Right ventricle myocardium superior (tissue), 1 donor: ENCODE measurements around the gene TTLL8. TPM values are rescaled to one million over a fixed set of nuclear protein-coding genes. Genes with fewer than 3 reads are reported as not detected.
A peak's percentile ranks its signal among the peaks of the same experiment; 100 is the strongest.

Source experiments
- ATAC-seq: fragments of 200-7000 bp; cut with Tn5 transposase; one replicate; pipeline ENCODE4 v1.9.1; 2020; ENCODE audit warnings: mild to moderate bottlenecking; ENCODE audit not compliant: poor library complexity
- DNase-seq: peaks from one replicate; pipeline ENCODE4 v3.0.0-alpha.2; 2020
- intact Hi-C: fragments of 100-400 bp; cut with DNase I; formaldehyde crosslinking; loops from one replicate; pipeline ENCODE4 v1.11.2; 2022
- total RNA-seq: library from RNA; stranded (reverse); fragmentation: NEBNext Ultra II Directional; extraction: Animal tissue kit (Norgen Biotek cat#: 25700); gene quantifications from one replicate; pipeline ENCODE4 v1.2.1, GENCODE V29; 2021
- donor health status: DM: no; HTN: yes; CAD: no; lungs with severe emphysema.

TTLL8 gene
- total RNA-seq, 1 donor from 2014 or later: not detected

DNA sequence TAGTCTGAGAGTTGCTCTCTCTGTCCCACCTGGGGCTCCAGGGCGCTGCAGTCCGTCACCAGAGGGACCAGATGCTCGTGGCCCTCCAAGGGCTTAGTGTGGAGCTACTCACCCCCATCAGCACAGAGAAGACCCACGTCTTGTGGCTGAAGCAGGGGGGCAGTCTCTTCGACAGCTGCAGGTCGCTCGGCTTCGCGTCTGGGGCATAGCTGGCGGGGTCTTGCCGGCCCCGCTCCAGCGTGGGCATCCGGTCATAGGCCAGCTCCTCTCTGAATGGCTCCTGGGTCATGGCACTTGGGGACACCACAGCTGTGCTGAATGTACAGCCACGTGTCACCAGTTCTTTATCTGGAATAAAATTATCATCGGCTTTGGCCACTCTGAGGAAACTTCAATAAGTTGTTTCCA lies 26.5 kb upstream of the TTLL8 start:
- DNase-seq (peak; percentile 32), ATAC-seq (no peak)
- intact Hi-C loops: no loop called here

DNA sequence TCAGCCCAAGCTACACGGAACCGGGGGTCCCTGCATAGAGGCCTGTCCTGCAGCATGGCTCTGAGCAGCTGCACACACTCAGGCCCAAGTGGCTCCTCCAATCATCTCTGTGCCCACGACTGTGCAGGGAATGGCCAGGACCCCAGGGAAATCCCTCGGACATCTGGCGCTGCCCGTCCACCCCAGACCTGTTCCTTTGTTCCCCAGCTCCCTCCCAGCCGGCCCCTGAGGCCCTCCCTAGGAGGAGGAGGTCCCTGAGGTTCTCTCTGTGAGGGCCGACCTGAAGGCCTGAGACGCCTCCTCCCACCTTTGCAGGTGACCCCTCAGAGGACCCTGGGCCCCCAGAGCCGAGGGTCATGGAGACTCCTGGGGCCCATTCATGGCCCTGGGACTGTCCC lies 26.0 kb upstream of the TTLL8 start:
- intact Hi-C loops: no loop called here
- DNase-seq (no peak), ATAC-seq (no peak)

DNA sequence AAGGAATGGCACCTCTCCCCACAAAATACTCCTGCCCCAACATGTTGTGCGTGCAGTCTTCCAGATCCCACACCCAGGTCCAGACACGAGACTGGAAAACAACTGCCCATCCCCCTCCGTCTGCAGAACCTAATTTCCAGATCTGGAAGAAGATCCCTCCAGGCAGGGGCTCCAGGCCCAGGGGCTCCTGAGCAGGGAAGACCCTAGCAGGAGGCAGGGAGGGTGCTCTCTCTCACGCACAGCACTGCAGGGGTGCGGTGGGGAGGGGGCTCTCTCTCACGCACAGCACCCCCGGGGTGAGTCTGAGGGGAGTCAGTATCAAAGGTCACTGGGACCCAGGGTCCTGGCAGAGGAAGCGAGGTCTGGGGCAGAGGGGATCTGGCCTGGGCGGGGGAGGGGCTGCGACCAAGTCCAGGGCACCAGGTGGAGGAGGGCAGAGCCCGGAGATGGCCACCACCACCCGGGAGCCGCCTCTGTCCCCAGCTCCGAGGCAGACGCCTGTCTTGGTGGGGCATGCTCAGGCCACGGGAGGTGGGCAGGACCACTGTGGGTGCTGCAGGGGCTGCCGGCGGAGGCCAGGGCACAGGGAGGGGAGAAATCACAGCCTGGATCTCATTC lies 25.5 kb upstream of the TTLL8 start:
- DNase-seq: peak; percentile 6
- intact Hi-C loops: no loop called here

DNA sequence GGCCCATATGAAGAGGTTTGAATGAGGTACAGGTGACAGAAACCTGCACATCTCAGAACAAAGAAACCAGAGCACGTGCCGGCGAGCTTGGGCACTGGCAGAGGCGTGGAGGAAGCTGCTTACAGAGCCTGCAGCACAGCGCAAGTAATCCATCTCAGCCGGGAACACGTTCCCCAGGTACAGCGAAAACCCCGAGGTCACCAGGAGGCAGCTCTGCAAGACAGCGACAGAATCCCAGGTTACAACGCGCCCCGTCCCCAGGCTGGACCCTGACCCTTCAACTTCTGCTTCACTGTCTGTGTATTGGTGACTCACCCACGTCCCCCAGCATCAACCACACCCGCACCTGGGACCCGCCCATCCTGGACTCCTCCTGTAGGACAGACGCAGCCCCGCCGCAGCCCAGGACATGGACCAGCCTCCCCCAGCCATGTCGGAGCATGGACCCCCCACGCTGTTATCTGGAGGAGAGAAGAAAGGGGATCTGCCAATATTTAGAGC lies 24.9 kb upstream of the TTLL8 start:
- ATAC-seq (no peak), DNase-seq (no peak)
- intact Hi-C loops: no loop called here

More for the DNA sequence above, 25.5 kb upstream of the TTLL8 start:
- ATAC-seq: no peak

DNA sequence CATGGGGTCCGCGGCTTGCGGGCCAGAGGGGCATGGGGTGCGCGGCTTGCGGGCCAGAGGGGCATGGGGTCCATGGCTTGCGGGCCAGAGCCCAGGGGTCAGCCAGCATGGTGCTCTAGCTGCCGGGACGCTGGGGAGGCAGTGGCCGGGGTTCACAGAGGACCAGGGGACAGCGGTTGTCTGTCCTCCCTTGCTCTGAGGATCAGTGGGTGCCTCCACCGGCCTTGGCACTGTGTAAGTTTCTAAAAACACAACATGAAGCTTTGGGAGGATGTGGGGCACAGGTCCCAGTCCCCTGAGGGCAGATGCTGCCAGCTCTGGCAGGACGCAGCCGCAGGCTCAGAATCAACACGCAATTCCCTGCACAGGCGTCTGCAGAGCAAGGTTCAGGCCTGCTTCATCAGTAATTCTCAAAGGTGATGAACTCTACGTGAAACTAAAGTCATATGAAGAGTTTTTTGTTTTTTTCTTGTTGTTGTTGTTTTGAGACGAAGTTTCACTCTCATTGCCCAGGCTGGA lies 24.2 kb upstream of the TTLL8 start:
- ATAC-seq: no peak
- intact Hi-C loops: no loop called here
- DNase-seq: no peak

DNA sequence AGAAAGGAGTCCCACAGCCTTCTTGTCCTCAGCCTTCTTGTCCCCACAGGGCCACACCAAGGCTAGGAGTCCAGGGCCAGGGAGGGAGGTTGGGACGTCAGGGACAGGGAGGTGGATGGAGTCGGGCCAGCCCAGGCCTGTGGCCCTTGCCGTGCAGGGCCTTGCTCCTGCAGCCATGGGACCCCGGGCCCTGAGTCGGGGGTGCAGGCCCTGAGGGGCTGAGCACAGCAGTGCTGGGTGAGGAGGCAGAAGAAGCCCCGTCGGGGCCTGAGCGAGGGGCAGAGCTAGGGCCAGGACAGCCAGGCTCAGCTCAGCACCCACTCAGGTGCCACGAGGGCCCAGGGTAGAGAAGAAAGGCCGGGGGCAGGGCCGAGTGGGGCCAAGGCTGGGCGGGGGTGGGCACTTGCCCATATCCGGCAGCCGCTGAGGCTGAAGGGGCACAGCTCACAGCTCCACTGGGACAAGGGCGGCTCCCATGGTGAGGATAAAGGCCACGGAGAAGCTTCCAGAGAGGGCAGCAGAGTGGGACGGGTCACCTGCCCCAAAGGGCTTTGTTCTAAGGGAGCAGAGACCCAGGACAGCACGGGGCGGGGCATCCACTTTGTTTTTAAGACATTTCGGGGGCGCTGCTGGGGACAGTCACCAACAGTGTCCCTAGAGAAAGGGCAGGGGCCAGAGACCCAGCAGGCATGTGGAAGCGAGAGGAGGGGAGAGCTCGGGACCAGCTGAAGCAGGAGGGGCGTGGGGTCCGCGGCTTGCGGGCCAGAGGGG lies 23.5 kb upstream of the TTLL8 start:
- no peak for ATAC-seq
- peak; percentile 29 for DNase-seq
- intact Hi-C loops: no loop called here

DNA sequence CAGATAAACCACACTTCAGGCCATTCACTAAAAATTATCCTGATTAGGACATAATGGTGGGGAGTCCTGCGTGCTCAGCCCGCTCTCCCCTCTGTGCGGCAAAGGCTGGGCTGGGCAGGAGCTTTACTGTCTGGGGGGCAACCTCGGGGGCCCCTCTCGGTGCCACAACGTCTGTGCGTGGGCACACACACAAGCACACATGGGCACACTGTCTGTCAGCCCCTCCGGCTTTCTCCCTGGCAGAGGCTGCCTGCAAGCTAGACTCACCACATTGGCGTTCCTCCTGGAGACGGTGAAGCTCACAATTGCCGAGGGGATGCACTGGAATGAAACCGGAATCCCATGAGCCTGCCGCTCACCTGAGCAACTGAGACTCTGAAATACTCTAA lies 22.0 kb upstream of the TTLL8 start:
- ATAC-seq (no peak), DNase-seq (peak; percentile 23)
- intact Hi-C loops: no loop called here

DNA sequence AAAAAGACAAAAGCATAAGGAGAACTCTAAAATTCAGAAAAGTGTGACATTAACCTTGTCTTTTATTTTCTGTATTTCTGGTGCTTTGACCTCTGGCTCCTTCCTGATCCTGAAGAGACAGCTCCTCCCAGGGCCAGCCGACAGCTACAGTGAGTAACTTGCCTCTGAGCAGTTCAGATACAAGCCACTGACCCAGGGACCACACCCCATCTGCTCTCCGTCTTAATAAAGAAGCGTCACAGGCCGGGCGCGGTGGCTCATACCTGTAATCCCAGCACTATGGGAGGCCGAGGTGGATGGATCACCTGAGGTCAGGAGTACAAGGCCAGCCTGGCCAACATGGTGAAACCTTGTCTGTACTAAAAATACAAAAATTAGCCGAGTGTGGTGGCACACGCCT lies 20.7 kb upstream of the TTLL8 start:
- ATAC-seq: no peak
- intact Hi-C loops: no loop called here
- peak; percentile 10 for DNase-seq

DNA sequence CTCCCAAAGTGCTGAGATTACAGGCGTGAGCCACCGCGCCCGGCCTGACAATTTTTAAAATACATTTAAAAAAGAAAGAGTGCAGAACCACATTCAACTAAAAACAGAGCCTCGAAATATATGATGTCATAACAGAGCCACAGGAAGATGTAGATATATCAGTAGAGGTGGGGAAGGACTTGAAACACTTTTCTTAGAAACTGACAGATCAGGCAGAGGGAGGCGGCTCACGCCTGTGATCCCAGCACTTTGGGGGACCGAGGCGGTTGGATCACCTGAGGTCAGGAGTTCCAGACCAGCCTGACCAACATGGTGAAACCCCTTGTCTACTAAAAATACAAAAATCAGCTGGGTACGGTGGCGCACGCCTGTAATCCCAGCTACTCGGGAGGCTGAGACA lies 20.1 kb upstream of the TTLL8 start:
- intact Hi-C loops: no loop called here
- ATAC-seq (no peak), DNase-seq (peak; percentile 18)

DNA sequence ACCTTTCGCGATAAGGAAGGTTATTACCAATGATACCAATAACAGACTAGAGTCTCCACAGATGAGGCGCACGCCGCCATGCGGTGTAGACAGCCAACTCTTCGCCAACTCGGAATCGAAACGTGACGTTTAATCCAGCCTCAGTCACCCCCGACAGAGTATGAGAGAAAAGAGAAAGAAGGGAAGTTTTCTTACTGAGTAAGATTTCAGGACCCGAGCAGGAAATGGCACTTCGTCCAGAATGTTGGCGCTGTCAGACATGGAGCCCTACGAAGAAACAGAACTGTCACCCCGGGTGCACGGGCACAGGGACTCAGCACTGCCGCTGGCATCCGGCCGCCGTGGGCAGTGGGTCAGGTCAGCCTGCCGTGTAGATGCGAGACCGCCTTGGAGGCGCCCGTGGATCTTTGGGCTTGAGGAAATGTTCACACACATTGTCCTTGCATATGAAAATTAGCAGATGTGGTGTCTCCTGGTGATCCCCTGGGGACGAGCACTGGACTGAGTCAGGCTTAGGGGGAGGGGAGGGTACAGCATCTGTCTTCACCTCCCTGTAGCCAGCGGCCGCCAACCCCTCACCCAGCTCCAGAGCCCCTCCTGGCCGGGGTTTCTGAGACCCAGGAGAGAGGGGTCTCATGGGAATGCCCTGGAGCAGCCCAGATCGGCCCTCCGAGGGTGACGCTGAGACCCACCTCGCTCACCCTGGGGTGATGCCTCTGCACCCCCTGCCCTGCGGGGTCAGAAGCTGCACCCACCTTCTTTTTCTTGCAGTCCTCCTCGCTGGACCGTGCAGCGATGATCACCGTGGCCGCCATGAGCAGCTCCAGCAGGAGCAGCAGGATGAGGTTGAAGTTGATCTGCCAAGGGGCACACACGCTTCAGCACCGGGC lies 18.8 kb upstream of the TTLL8 start:
- no peak for ATAC-seq
- intact Hi-C loops: no loop called here
- DNase-seq: peak; percentile 36

DNA sequence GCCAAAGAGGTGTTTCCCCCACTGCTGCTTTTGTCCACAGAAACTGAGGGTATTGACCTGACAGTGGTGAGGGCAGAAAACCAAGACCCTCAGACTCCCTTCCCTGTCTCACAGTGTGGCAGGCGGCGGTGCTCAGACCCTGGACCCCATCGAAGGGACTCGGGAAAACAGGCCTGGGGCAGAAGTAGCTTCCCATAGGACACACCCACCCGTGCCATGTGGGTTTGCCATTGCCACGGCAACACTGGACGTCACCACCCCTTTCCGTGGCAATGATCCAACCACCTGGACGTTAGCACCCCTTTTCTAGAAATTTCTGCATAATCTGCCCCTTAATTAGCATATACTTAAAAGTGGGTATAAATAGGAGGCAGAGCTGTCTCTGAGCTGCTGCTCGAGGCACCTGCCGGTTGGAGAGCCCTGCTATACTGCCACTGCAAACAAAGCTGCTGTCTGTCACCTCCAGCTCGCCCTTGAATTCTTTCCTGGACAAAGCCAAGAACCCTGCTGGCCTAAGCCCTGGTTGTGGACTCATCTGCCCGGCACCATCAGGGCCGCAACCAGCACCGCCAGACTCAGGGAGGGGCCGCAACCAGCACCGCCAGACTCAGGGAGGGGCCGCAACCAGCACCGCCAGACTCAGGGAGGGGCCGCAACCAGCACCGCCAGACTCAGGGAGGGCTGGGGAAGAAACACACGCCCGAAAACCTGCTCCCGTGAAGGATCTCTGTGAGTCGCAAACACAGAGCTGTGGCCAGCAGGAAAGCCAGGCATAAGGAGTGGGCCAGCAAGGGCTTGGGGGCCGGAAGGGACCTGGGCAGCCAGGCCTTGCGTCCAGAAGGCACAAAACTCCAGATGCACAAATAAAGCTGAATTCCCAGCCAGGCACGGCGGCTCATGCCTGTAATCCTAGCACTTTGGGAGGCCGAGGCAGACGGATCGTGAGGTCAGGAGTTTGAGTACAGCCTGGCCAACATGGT lies 16.7 kb upstream of the TTLL8 start:
- DNase-seq: peak; percentile 35
- intact Hi-C loops: no loop called here

DNA sequence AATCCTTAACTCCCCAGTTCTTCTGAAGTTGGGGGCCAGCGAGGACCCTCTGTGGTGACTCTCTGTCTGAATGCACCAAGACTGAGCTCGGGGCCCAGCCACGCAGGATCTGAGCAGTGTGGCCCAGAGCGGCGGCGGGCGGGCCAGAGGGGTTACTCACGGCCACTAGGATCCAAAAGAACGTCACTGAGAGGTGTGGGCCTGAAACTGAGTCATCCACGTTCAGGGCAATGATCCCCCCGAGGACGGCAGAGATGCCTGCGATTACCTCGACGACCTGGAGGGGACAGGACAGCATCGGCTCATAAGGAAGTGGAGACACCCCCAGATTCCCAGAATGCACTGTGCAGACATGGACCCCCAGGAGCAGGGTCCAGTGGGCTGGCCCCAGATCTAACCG lies 16.0 kb upstream of the TTLL8 start:
- intact Hi-C loops: no loop called here
- ATAC-seq (no peak), DNase-seq (no peak)

More for the DNA sequence above, 16.7 kb upstream of the TTLL8 start:
- no peak for ATAC-seq

DNA sequence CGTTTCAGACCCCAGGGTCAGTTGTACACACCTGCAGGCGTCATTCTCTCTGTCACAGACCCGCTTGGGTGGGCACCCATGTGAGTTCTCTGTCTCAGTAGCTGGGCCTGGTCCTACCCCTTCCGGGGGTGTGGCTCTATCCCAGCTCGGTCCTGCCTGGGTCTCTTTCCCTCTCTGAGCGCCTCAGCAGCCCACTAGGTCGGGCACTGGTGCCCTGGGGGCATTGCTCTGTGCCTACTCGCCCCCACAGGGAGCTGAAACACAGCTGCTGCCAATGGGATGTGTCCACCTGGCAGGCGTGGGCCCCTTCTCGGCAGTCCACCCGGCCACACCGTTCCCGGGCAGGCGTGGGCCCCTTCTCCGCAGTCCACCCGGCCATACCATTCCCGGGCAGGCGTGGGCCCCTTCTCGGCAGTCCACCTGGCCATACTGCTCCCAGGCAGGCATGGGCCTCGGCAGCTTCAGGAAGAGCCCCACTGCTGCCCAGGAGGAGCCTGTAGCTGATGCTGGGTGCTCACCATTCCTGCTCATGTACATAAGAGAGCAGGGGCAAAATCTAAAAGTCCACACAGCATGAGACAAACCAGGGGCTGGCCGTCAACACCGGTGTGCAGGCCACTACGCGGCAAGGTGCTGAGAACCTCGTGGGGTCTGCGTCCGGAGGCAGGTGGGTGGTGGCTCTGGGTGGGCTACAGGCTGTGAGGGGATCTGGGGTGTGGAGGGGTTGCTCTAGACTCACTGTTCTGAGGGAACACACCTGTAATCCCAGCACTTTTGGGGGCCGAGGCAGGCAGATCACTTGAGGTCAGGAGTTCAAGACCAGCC lies 14.8 kb upstream of the TTLL8 start:
- intact Hi-C loops: no loop called here
- DNase-seq: peak; percentile 27
- ATAC-seq: no peak

DNA sequence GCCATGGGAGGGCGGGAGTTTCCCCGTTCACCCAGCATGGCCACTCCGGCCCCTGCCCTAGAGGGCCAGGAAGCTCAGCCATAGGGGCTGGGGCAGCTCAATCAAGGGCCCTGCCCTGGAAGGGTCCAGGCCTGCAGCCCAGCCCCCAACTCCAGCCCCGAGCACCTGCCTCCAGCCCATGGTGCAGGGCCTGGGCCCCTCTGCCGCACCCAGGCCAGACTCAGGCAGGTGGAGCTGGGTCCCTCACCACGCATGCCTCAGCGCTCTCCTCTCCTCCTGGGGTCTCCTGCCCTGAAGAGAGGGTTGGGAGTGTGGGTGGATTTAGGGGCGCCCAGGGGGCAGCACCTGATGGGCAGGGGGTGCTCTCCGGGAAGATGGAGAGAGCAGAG lies 14.1 kb upstream of the TTLL8 start:
- intact Hi-C loops: no loop called here
- ATAC-seq (no peak), DNase-seq (peak; percentile 9)

DNA sequence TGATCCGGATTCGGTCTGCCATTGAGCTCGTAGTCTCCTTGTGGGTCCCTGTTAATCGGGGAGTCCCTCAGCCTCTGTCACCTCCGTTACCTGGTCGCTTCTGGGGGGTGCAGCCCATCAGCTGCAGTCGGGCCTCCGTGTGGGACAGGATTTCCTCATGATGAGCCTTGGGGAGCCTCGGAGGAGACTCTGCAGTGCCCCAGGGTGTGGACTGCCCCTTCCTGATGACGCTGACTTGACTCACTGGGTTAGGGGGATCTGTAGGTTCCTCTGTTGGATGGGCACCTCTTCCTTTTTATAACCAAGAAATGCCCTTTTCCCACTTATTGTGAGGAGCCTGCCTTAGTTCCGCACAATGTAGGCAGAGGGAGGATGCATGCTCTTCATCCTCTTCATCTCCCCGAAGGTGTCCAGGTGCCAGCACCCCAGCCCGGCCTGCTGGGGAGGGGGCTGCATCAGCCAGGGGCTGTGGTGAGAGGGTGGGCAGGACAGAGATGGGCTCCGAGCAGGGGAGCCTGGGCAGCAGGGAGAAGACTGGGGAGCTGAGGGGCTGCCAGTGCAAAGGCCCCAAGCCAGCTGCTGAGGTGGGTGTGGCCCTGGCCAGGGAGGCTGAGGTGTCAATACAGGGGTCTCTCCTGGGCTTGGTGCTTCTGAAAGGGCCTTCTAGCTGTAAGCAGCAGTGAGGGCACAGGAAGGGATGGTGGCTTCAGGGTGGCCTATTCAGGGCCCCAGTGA lies 13.5 kb upstream of the TTLL8 start:
- intact Hi-C loops: no loop called here
- DNase-seq: peak; percentile 8

DNA sequence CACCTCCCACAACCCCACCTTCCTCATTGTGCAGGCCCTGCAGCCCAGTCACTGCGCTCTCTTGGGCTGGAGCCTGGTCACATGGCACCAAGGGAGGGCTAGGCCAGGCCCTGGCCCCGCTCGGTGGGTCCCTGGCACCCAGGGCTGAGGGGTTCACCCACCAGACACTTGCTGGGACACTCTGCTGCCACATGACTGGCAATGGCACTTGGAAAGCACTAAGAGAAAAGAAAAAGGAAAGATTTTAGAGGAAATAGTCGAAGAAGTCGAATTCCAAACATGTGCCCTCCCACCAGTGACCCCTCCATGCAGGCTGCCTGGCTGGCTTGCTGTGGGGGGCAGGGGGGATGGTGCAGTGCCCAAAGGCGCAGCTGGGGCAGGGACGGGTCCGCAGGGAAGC lies 12.3 kb upstream of the TTLL8 start:
- ATAC-seq: no peak

More for the DNA sequence above, 13.5 kb upstream of the TTLL8 start:
- ATAC-seq: no peak

DNA sequence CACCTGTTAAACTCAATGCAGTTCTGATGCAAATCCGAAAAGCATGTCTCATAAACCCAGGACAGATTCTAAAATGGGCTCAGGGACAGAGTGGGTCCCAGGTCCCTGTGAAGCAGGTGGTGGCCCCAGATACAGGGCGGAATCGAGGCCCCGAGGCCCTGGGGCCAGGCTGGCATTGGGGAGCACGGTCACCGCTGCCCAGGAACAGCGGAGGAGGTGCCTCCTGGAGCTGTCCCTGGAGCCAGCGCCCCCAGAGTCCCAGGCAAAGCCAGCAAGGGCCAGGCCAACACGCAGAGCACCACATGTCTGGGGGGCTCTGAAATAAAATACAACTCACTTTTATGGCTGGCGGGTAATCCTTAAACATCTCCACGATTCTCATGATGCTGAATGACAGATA lies 10.0 kb upstream of the TTLL8 start:
- intact Hi-C loops: no loop called here

More for the DNA sequence above, 12.3 kb upstream of the TTLL8 start:
- DNase-seq: peak; percentile 17
- intact Hi-C loops: no loop called here

More for the DNA sequence above, 10.0 kb upstream of the TTLL8 start:
- DNase-seq: peak; percentile 20
- no peak for ATAC-seq
